ENCODE measurements around the gene BMP6. TPM values are rescaled to one million over a fixed set of nuclear protein-coding genes. Genes with fewer than 3 reads are reported as not detected.

BMP6 gene
- total RNA-seq, 1 experiment from 2014 or later = 0.15 TPM

DNA sequence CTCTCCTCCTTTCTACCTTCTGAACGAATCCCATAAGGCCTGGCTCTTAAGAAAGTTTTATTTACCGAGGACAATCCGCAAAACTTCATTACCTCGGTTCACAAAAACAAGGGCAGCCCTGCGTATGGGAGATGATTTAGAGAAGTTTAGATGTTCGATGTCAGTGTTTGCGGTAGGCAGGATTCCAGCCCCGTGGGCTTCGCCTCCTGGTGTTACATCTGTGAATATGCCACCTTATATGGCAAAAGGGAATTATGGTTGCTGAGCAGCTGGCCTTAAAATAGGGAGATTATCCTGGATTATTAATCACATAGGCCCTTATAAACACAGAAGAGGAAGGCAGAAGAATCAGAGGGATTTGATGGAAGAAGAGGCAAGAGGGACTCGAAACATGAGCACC lies 21.1 kb downstream of the BMP6 start:
- Histone ChIP-seq H3K4me3 (ENCODE audit: low read length) (no peak overlapping the region), H3K4me2 (ENCODE audit: low read length) (no peak overlapping the region), H3F3A (ENCODE audit: low read length, unreplicated experiment) (no peaks in the 10 kb centered on the region), H2AFZ (ENCODE audit: low read length) (no peak overlapping the region), H3K79me2 (ENCODE audit: low read length) (no peaks in the 10 kb centered on the region), H3K27me3 (ENCODE audit: low read length) (peaks cover 16% of the 10 kb centered on the region; the same call in 1 of the 2 replicates), H3K27ac (ENCODE audit: low read length) (no peak overlapping the region), H3K4me1 (ENCODE audit: insufficient read depth, low read length) (no peaks in the 10 kb centered on the region), H3K9me2 (replicated peaks; ENCODE audit: low read length) (no peaks in the 10 kb centered on the region), H4K20me1 (ENCODE audit: low read length) (no peaks in the 10 kb centered on the region), H3K9me3 (ENCODE audit: low read length) (no peaks in the 10 kb centered on the region), H3K36me3 (ENCODE audit: low read depth, low read length) (no peaks in the 10 kb centered on the region), H3K9ac (ENCODE audit: low read length) (no peak overlapping the region)
- CTCF ChIA-PET = no interaction called here
- no peak for TF ChIP-seq EZH2 (IDR thresholded peaks at IDR 0.05; ENCODE audit: low read length, unreplicated experiment)
- TF ChIP-seq, protein P1, sequence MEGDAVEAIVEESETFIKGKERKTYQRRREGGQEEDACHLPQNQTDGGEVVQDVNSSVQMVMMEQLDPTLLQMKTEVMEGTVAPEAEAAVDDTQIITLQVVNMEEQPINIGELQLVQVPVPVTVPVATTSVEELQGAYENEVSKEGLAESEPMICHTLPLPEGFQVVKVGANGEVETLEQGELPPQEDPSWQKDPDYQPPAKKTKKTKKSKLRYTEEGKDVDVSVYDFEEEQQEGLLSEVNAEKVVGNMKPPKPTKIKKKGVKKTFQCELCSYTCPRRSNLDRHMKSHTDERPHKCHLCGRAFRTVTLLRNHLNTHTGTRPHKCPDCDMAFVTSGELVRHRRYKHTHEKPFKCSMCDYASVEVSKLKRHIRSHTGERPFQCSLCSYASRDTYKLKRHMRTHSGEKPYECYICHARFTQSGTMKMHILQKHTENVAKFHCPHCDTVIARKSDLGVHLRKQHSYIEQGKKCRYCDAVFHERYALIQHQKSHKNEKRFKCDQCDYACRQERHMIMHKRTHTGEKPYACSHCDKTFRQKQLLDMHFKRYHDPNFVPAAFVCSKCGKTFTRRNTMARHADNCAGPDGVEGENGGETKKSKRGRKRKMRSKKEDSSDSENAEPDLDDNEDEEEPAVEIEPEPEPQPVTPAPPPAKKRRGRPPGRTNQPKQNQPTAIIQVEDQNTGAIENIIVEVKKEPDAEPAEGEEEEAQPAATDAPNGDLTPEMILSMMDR (conservative IDR thresholded peaks at IDR 0.05; ENCODE audit: low read depth, low read length) = no peak
- BruUV-seq (replicated peaks) = no TSS peak
- POLR2A ChIA-PET (ENCODE audit: unreplicated experiment) = no interaction called here
- no peak for ATAC-seq
- DNase-seq = no peak
- intact Hi-C loops (cut with micrococcal nuclease) = no loop called here

DNA sequence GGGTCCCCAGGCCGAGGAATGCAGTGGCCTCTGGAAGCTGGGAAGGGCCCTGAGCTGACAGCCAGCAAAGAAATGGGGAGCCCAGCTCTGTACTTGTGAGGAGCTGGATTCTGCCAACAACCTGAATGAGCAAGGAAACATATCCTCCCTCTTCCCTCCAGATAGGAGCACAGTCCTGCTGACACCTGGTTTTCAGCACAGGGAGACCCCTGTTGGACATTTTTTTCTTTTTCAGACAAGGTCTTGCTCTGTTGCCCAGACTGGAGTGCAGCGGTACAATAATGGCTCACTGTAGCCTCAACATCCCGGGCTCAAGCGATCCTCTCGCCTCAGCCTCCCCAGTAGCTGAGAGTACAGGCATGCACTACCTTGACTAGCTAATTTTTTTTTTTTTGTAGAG lies 21.5 kb downstream of the BMP6 start:
- ATAC-seq = no peak
- H3K79me2 ChIP-seq (ENCODE audit: low read length) = no peaks in the 10 kb centered on the region
- no peaks in the 10 kb centered on the region for H3K9me3 ChIP-seq (ENCODE audit: low read length)
- H3K27ac ChIP-seq (ENCODE audit: low read length) = no peak overlapping the region
- CTCF ChIA-PET = no interaction called here
- no peaks in the 10 kb centered on the region for H3K4me1 ChIP-seq (ENCODE audit: insufficient read depth, low read length)
- H3K4me3 ChIP-seq (ENCODE audit: low read length) = no peak overlapping the region
- no peak for DNase-seq
- intact Hi-C loops (cut with micrococcal nuclease) = no loop called here
- peaks cover 12% of the 10 kb centered on the region; the same call in 1 of the 2 replicates for H3K27me3 ChIP-seq (ENCODE audit: low read length)
- H3K9me2 ChIP-seq (replicated peaks; ENCODE audit: low read length) = no peaks in the 10 kb centered on the region
- no peaks in the 10 kb centered on the region for H4K20me1 ChIP-seq (ENCODE audit: low read length)
- no peak for TF ChIP-seq EZH2phosphoT487 (IDR thresholded peaks at IDR 0.05; ENCODE audit: borderline replicate concordance, low read length)
- TF ChIP-seq, protein P1 (conservative IDR thresholded peaks at IDR 0.05; ENCODE audit: low read depth, low read length) = no peak
- no peak for TF ChIP-seq EZH2 (IDR thresholded peaks at IDR 0.05; ENCODE audit: low read length, unreplicated experiment)
- POLR2A ChIA-PET (ENCODE audit: unreplicated experiment) = no interaction called here
- BruUV-seq (replicated peaks) = no TSS peak
- no peaks in the 10 kb centered on the region for H3K36me3 ChIP-seq (ENCODE audit: low read depth, low read length)
- H3F3A ChIP-seq (ENCODE audit: low read length, unreplicated experiment) = no peaks in the 10 kb centered on the region
- H2AFZ ChIP-seq (ENCODE audit: low read length) = no peak overlapping the region
- no peak overlapping the region for H3K4me2 ChIP-seq (ENCODE audit: low read length)
- no peak overlapping the region for H3K9ac ChIP-seq (ENCODE audit: low read length)

DNA sequence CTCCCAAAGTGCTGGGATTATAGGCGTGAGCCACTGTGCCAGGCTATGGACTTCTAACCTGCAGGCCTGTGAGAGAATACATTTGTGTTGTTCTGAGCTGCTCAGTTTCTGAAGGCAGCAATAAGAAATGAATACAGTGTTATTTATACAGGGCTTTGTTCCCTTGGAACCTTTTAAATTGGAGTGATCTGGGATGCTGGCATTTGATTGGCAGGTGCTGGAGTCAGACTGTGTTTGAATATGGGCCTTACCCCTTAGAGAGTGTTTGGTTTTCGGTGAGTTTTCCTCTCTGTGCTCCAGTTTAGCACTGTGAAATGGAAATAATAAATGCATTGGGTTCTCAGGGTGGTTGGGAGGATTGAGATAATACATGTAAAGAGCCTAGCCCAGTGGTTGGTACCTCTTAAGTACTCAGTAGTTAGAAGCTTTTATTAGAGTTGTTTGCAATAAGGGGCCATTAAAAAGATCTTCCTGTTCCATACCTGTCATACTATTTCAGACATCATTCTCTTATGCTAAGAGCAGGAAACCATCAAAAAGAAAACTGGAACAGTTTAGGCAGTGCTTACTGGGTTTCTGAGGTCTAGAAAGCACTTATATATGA lies 22.1 kb downstream of the BMP6 start:
- Histone ChIP-seq H3K9me3 (ENCODE audit: low read length) (no peaks in the 10 kb centered on the region), H3K4me1 (ENCODE audit: insufficient read depth, low read length) (no peaks in the 10 kb centered on the region), H3K27me3 (ENCODE audit: low read length) (peaks cover 11% of the 10 kb centered on the region; the same call in 1 of the 2 replicates), H3K36me3 (ENCODE audit: low read depth, low read length) (no peaks in the 10 kb centered on the region), H3K79me2 (ENCODE audit: low read length) (no peaks in the 10 kb centered on the region), H3K4me2 (ENCODE audit: low read length) (no peak overlapping the region), H3K9ac (ENCODE audit: low read length) (no peak overlapping the region), H4K20me1 (ENCODE audit: low read length) (no peaks in the 10 kb centered on the region), H3K9me2 (replicated peaks; ENCODE audit: low read length) (no peaks in the 10 kb centered on the region), H3K27ac (ENCODE audit: low read length) (no peak overlapping the region), H3K4me3 (ENCODE audit: low read length) (no peak overlapping the region), H2AFZ (ENCODE audit: low read length) (no peak overlapping the region), H3F3A (ENCODE audit: low read length, unreplicated experiment) (no peaks in the 10 kb centered on the region)
- intact Hi-C loops (cut with micrococcal nuclease) = no loop called here
- TF ChIP-seq EZH2phosphoT487 (IDR thresholded peaks at IDR 0.05; ENCODE audit: borderline replicate concordance, low read length) (no peak), EZH2 (IDR thresholded peaks at IDR 0.05; ENCODE audit: low read length, unreplicated experiment) (no peak)
- TF ChIP-seq, protein P1 (conservative IDR thresholded peaks at IDR 0.05; ENCODE audit: low read depth, low read length) = no peak
- ChIA-PET CTCF (no interaction called here), POLR2A (ENCODE audit: unreplicated experiment) (no interaction called here)
- DNase-seq (no peak), ATAC-seq (no peak)
- BruUV-seq (replicated peaks) = no TSS peak

Data from PC-3 (cell line).